Activated CD8-positive, alpha-beta memory T cell treated with anti-CD3 and anti-CD28 coated beads for 24 hours (primary cell): ENCODE measurements around the gene ROPN1L.
"Not testable (repeated sequence)": the region's sequence is repeated elsewhere in the genome, so short reads cannot be mapped to it uniquely, and the experiment has no call there.

Experiments
- DNase-seq: peaks from one replicate; pipeline ENCODE4 v3.0.0-alpha.2; 2020

Gene ROPN1L

DNA sequence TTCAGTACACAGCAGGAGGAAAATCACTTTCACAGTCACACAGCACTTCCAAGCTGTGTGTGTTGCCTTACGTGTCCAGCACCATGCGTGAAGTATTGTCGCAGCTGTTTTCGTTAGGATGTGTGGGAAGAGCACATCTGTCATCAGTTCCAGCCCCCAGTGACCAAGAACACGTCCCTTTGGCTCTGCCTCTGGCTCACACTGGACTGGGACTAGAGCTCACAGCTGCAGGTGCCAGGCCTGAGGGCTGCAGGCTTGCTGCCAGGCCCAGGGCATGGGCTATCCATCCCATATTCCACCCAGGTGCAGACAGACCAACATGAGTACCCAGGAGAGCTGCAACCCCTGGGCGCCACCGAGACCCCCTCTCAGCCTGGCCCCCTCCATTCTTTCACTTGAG lies 61.6 kb downstream of the ROPN1L start:
- no peak for DNase-seq

- no peak for DNase-seq
Observed at GRCh38 chr5:10503997-10504793, 62.5 kb downstream of the ROPN1L start.

DNA sequence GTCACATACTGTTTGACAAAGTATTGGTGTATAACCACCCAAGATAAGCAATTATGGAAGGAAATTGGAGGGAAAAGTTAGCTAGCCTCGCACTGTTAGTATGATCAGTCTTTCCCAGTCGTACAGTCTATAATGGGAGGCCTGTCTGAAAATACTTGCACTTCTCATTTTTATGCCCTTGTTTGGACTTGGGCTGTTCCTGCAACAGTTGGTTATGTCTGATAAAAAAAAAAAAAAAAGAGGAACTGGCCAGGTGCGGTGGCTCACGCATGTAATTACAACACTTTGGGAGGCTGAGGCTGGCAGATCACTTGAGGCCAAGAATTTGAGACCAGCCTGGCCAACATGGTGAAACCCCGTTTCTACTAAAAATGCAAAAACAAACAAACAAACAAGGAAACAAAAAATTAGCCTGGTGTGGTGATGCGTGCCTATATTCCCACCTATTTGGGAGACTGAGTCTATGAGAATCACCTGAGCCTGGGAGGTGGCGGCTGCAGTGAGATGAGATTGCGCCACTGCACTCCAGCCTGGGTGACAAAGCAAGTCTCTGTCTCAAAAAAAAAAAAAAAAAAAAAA lies 63.9 kb downstream of the ROPN1L start:
- no peak for DNase-seq

- DNase-seq = no peak
Observed at GRCh38 chr5:10506535-10506934, 64.9 kb downstream of the ROPN1L start.

DNA sequence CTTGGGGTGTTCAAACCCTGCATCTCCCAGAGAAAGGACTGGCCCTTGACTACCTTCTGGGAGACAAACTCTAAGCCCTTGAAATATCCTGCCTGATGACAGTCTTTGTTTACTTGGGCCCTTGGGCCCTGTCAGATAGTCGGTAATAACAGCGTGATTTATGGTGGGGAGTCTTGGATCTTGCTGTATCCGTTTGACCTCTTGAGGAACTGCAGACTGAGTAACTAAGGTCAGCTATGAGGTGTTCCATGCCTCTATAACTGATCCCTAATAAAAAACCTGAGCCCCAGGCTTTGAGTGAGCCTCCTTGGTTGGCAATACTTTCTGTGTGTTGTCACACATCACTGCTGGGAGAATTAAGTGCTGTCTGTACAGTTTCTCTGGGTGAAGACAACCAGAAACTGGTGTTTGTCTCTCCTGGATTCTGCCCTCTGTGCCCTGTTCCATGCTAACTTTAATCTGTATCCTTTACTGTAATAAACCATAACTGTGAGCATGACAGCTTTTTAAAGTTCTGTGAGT lies 66.0 kb downstream of the ROPN1L start:
- DNase-seq = no peak

DNA sequence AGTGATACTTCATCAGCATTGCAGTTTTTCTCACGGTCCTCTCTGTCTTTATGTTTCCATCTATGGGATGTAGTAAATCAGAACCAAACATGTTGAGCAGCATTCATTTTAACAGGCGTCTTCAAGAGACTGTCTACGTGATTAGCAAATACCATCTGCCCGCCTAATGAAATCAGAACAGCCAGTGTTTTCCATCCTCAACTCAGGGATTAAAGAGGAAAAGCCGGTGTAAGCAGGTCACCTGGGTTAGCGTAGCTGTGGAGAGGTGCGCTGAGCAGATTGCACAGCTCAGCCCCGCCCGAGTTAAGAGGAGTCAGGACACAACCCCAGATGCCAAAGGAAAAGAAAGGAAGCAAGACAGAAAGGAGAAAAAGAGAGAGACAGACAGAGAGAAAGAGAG lies 67.9 kb downstream of the ROPN1L start:
- DNase-seq = no peak

DNA sequence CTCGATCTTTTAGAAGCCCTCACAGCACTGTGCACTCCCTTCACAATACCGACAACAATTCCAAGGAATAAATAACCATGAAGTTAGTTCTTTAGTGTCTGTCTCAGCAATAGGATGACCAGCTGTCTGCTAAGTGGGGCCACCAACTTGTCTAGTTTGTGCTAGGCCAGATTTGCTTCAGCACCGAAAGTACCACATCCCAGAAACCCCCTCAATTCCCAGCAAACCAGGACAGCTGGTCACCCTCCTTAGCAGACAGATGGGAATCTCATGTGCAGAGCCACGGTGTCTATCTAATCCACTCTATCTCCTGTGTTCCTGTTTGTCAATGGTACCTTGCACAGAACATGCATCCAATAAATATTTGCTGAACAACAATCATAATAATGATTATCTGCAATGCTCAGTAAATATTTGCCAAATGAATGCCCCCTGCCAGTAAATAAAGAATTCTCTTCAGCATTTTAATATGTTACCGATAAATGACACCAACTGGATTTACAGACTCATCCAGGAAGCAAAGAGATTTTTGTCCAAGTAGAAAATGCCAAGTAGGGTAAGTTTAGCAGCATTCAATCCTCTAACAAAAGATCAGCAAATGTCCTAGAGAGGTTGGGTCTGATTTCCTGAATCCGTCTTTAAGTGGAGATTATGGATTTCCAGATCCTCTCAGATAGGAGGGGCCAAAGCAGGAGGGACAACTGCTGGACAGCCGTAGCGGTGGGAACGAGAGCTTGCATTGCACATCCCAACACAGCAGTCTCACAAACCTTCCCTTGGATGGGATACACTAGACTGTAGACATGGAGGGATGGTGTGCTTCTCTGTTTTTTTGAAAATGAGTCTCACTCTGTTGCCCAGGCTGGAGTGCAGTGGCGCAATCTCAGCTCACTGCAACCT lies 70.3 kb downstream of the ROPN1L start:
- no peak for DNase-seq

DNA sequence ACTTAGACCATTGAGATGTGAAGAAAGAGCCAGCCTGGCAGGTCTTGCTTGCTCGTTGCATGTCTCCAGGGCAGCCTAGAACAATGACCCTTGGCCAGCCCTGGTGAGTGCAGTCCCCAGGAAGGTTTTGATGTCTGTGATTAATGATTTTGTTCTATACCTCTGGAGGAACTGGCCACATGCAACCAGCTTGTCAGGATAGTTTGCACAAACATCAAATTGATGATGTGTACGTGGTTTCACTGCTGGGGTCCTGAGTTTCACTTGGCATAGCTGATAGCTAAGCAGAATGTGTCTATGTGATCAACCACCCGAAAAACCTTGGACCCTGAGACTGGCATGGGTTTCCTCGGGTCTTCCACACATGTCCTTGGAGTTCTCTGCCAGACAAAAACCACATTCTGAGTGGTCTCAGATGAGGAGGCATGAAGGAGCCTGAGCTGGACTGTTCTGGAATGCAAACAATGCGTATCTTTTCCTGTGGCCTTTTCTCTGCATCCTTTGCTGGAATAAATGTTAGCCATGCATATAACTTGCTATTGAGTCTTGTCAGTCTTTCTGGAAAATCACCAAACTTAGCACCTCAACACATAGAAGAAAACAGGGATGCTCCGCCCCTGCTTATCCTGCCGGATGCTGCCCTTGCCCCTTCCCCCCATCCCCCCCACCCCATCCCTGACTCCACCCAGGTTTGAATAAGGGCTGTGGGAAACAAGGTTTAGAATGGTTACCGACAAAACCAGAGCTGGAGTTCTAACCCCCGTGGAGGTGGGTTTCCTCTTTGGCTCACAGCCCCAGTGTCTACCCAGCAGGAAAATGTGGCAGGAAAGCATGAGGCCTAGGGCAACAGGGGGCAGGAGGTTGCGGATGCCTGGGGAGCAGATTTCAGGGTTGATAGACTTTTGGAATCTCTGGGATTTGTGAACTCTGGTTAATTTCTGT lies 72.1 kb downstream of the ROPN1L start:
- no peak for DNase-seq

DNA sequence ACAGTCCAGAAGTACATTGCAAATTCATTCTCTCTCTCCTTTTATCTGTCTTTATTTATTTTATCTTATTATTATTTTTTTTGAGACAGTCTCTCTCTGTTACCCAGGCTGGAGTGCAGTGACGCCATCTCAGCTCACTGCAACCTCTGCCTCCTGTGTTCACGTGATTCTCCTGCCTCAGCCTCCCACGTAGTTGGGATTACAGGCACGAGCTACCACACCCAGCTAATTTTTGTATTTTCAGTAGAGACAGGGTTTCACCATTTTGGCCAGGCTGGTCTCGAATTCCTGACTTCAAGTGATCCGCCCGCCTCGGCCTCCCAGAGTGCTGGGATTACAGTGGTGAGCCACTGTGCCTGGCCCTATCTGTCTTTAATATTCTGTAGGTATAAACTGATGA lies 72.9 kb downstream of the ROPN1L start:
- not testable (repeated sequence) for DNase-seq
